Mesenteric fat pad (tissue), 1 donor: ENCODE results near the gene GCA. TPM values are rescaled to one million over a fixed set of nuclear protein-coding genes. Genes with fewer than 3 reads are reported as not detected.

Source experiments
- DNase-seq: peaks from one replicate; pipeline ENCODE4 v3.0.0-alpha.2; 2020; ENCODE audit warnings: low spot score
- total RNA-seq: library from RNA; stranded (reverse); fragmentation: NEBNext Ultra II Directional; extraction: Animal tissue kit (Norgen Biotek cat#: 25700); gene quantifications from one replicate; pipeline ENCODE4 v1.2.1, GENCODE V29; 2021
- donor health status: DM: yes; HTN: yes; CAD: no.

The GCA gene
- total RNA-seq, 1 donor from 2014 or later: 50.8 TPM

DNA sequence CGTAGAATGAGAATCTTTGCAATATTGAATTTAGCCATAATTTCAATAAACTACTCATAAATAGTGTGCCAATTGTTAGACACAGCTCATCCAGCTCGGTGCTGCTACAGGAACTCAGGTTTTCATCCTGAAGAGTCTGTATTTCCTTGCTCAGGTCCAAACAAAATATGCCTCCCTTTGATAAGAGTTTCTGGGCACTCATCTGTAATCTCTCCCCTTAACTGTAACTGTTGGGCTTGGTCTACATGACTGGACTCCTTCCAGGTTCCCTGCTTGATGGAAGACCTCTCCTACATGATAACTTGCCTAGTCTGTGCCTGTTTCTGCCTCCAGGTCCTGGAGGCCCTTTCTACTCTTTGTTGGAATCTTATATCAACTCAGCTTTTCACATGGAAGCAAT, 57.9 kb downstream of the GCA start:
- no peak for DNase-seq

GRCh38 chr2:162403884-162404283, 60.0 kb downstream of the GCA start:
- DNase-seq: no peak

Other genes starting within 250 kb of the GCA start
- not detected for gene GCG, start 191.9 kb upstream of the GCA start, total RNA-seq
- 24.7 TPM for gene FAP, start 100.7 kb upstream of the GCA start, total RNA-seq
- 13.9 TPM for gene IFIH1, start 25.4 kb upstream of the GCA start, total RNA-seq